RWPE2 (cell line): ENCODE data around the gene DDX17.

Source experiments
- ATAC-seq: fragments of 200-7000 bp; cut with Tn5 transposase; 3 replicates; pipeline ENCODE4 v1.9.1; 2021; ENCODE audit warnings: low read depth
- DNase-seq: peaks from one replicate; pipeline ENCODE4 v3.0.0-alpha.2; 2020; ENCODE audit warnings: low spot score
- H3K27ac ChIP-seq: fragments of 450-650 bp; 2 replicates; pipeline ENCODE4 v1.5.1; 2017; ENCODE audit warnings: mild to moderate bottlenecking; ENCODE audit not compliant: poor library complexity, severe bottlenecking
- H3K27me3 ChIP-seq: fragments of 250-450 bp; sonication (Bioruptor Pico); 2 replicates; pipeline ENCODE4 v1.5.1; 2021; ENCODE audit warnings: mild to moderate bottlenecking, moderate library complexity; ENCODE audit not compliant: insufficient read depth, poor library complexity, severe bottlenecking
- H3K36me3 ChIP-seq: fragments of 250-450 bp; sonication (Bioruptor Pico); 2 replicates; pipeline ENCODE4 v1.5.1; 2020; ENCODE audit warnings: low read depth, mild to moderate bottlenecking, moderate library complexity
- H3K4me1 ChIP-seq: fragments of 250-450 bp; sonication (Bioruptor Pico); 2 replicates; pipeline ENCODE4 v1.5.1; 2021; ENCODE audit warnings: mild to moderate bottlenecking, moderate library complexity; ENCODE audit not compliant: insufficient read depth, poor library complexity, severe bottlenecking
- H3K4me3 ChIP-seq: fragments of 250-450 bp; sonication (Bioruptor Pico); 2 replicates; pipeline ENCODE4 v1.5.1; 2021; ENCODE audit warnings: mild to moderate bottlenecking, moderate library complexity; ENCODE audit not compliant: severe bottlenecking
- H3K9me3 ChIP-seq: fragments of 250-450 bp; sonication (Bioruptor Pico); 2 replicates; pipeline ENCODE4 v1.5.1; 2021; ENCODE audit warnings: mild to moderate bottlenecking, moderate library complexity; ENCODE audit not compliant: severe bottlenecking
- TF ChIP-seq, protein P1 (sequence below): fragments of 450-650 bp; IDR thresholded peaks from one replicate; pipeline ENCODE4 v1.5.1; 2017; ENCODE audit warnings: mild to moderate bottlenecking, moderate library complexity; ENCODE audit not compliant: poor library complexity, severe bottlenecking

DDX17 gene

DNA sequence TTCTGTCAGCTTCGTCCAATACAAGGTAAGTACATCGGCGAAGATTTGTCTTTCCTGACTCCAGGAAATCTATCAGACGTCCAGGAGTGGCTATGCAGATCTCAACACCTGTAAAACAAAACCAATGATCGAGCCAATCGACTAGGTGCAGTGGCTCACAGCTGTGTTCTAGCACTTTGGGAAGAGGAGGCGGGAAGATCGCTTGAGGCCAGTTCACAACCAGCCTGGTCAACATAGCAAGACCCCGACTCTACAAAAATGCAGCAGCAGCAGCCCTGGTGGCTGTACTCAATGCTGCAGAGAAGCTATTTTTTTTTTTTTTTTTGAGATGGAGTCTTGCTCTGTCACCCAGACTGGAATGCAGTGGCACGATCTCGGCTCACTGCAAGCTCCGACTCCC lies 11.2 kb downstream of the DDX17 start:
- no peaks in the 10 kb centered on the region for H3K4me1 ChIP-seq
- H3K36me3 ChIP-seq, result peaks cover 100% of the 10 kb centered on the region

DNA sequence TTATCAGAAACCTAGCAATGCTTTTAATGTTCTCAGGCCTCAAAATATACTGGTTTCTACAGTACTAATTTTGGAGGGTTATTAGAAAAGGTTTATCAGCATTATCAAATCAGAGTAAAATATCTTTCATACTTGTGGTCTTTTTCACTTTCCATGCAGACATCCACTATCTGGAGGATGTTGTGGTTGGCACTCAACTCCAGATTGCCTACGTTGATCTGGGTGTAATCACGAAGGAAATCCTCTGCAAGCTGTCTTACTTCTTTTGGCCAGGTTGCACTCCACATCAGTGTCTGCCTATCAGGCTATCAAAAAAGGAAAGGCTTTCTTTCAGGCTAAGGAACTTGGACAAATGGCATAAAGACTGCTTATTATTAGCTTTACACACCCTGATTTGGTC lies 11.6 kb downstream of the DDX17 start:
- H3K27me3 ChIP-seq, result no peaks in the 10 kb centered on the region
- no peaks in the 10 kb centered on the region for H3K9me3 ChIP-seq
- no peaks in the 10 kb centered on the region for H3K4me1 ChIP-seq
- TF ChIP-seq, protein P1, sequence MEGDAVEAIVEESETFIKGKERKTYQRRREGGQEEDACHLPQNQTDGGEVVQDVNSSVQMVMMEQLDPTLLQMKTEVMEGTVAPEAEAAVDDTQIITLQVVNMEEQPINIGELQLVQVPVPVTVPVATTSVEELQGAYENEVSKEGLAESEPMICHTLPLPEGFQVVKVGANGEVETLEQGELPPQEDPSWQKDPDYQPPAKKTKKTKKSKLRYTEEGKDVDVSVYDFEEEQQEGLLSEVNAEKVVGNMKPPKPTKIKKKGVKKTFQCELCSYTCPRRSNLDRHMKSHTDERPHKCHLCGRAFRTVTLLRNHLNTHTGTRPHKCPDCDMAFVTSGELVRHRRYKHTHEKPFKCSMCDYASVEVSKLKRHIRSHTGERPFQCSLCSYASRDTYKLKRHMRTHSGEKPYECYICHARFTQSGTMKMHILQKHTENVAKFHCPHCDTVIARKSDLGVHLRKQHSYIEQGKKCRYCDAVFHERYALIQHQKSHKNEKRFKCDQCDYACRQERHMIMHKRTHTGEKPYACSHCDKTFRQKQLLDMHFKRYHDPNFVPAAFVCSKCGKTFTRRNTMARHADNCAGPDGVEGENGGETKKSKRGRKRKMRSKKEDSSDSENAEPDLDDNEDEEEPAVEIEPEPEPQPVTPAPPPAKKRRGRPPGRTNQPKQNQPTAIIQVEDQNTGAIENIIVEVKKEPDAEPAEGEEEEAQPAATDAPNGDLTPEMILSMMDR, result no peak
- ATAC-seq, result no peak
- no peak overlapping the region for H3K4me3 ChIP-seq
- H3K27ac ChIP-seq, result no peak overlapping the region
- H3K36me3 ChIP-seq, result peaks cover 100% of the 10 kb centered on the region
- DNase-seq, result no peak

More for the DNA sequence above, 11.2 kb downstream of the DDX17 start:
- ATAC-seq (no peak), DNase-seq (no peak)
- H3K9me3 ChIP-seq, result no peaks in the 10 kb centered on the region
- H3K4me3 ChIP-seq, result no peak overlapping the region
- no peak overlapping the region for H3K27ac ChIP-seq
- TF ChIP-seq, protein P1, result no peak
- H3K27me3 ChIP-seq, result no peaks in the 10 kb centered on the region

DNA sequence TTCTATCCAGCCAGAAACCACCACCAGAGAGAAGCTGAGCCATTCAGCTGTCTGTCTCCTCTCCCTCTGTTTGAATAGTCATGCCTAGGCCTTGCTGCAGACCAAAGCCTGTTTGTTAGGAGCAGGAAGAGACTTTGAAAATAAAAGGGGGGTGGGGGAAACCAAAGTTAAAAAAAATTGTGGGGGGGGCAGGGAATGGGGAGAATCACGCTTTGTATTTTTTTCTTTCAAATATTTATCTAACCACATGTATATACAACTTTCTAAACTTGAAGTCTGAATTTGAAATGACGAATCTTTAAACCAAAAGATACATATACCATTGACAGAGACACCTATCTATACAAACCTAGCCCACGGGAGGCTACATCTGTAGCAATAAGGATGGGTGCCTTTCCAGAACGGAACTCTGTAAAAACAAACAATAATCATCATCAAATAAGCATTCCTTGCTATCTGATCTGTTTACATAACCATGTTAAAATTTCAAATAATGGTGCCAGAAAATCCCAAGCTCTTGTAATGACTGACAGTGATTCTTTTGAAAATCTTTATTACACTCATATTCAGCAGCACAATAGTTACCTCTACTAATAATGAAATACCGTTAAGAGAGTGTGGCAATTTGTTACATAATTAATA lies 14.3 kb downstream of the DDX17 start:
- no peak for ATAC-seq
- no peaks in the 10 kb centered on the region for H3K27me3 ChIP-seq
- no peak for DNase-seq
- no peaks in the 10 kb centered on the region for H3K4me1 ChIP-seq
- TF ChIP-seq, protein P1, result no peak
- H3K27ac ChIP-seq, result no peak overlapping the region
- H3K36me3 ChIP-seq, result peaks cover 100% of the 10 kb centered on the region
- H3K9me3 ChIP-seq, result no peaks in the 10 kb centered on the region
- no peak overlapping the region for H3K4me3 ChIP-seq

DNA sequence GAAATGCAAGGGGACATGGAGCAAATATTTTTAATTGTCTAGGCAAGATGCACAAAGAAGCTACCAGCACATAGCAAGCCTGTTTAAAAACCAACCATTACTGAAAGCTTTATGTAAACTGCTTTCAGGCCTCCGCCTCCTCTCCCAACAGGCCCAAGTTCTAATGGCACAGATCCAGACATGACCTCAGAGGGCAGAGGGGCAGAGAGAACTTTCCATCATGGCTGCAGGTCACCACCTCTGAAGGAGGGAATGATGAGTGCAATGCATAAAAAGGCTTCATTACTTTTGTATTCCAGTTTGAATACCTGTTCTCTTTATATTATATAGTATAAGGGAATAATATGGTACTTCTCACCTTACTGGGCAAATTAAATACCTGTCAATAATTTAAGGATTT lies 15.2 kb downstream of the DDX17 start:
- no peaks in the 10 kb centered on the region for H3K4me1 ChIP-seq
- no peak overlapping the region for H3K4me3 ChIP-seq
- peak overlapping the region; percentile 13 for H3K27ac ChIP-seq
- no peaks in the 10 kb centered on the region for H3K9me3 ChIP-seq
- H3K36me3 ChIP-seq, result peaks cover 100% of the 10 kb centered on the region
- TF ChIP-seq, protein P1, result no peak
- no peak for DNase-seq
- ATAC-seq, result no peak
- no peaks in the 10 kb centered on the region for H3K27me3 ChIP-seq

DNA sequence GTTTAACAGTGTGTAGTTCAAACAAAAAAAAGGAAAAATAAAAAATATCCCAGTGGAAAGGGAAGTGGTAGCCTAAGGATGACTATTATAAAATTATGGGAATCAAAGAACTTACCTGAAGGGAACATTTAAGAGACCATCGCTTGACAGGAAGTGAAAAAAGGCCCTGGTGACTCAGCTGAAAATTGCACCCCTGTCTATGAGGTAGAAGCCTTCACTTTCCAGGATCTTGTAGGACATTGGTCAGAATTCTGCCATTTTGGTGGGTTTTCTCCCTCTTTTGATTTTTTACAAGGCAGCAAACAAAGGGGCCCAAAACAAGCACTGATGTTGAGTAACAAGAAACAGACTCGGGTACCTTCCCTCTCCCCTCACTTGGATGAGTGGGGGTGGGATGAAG lies 15.6 kb downstream of the DDX17 start:
- ATAC-seq, result 0 out of 3 replicates have a peak, but pooled peaks have one; percentile 28
- H3K27ac ChIP-seq, result peak overlapping the region; percentile 13

More for the DNA sequence above, 15.6 kb downstream of the DDX17 start:
- H3K36me3 ChIP-seq, result peaks cover 98% of the 10 kb centered on the region
- H3K4me3 ChIP-seq, result no peak overlapping the region
- H3K27me3 ChIP-seq, result no peaks in the 10 kb centered on the region
- TF ChIP-seq, protein P1, result no peak
- H3K4me1 ChIP-seq, result no peaks in the 10 kb centered on the region
- DNase-seq, result no peak
- H3K9me3 ChIP-seq, result no peaks in the 10 kb centered on the region
